ENCODE results near the gene HMCN2. TPM values are rescaled to one million over a fixed set of nuclear protein-coding genes. Genes with fewer than 3 reads are reported as not detected.

The HMCN2 gene
- total RNA-seq, 1 donor from 2014 or later, result 5.8 TPM

- Mint-ChIP-seq H3K27ac (no peak overlapping the region), H3K4me1 (peaks cover 37% of the 10 kb centered on the region), H3K27me3 (ENCODE audit: low read depth) (no peaks in the 10 kb centered on the region), H3K36me3 (peaks cover 3% of the 10 kb centered on the region), H3K9me3 (no peaks in the 10 kb centered on the region), H3K4me3 (no peak overlapping the region)
- no peak for DNase-seq (ENCODE audit: low spot score in 2 of 2, unreplicated experiment in 2 of 2)
- TF ChIP-seq CTCF (IDR thresholded peaks at IDR 0.05; ENCODE audit: unreplicated experiment), result no peak
Observed at GRCh38 chr9:130454812-130455325, 189.3 kb downstream of the HMCN2 start.

GRCh38 chr9:130458027-130458803 is 192.7 kb downstream of the HMCN2 start:
- Mint-ChIP-seq H3K27ac (no peak overlapping the region), H3K9me3 (no peaks in the 10 kb centered on the region), H3K4me1 (peaks cover 7% of the 10 kb centered on the region), H3K4me3 (no peak overlapping the region), H3K27me3 (ENCODE audit: low read depth) (peaks cover 6% of the 10 kb centered on the region), H3K36me3 (peaks cover 3% of the 10 kb centered on the region)
- DNase-seq (ENCODE audit: low spot score in 2 of 2, unreplicated experiment in 2 of 2), result no peak
- TF ChIP-seq CTCF (IDR thresholded peaks at IDR 0.05; ENCODE audit: unreplicated experiment), result no peak

GRCh38 chr9:130458804-130459067 is 193.2 kb downstream of the HMCN2 start:
- Mint-ChIP-seq H3K27ac (no peak overlapping the region), H3K4me1 (peaks cover 1% of the 10 kb centered on the region), H3K36me3 (peaks cover 3% of the 10 kb centered on the region), H3K27me3 (ENCODE audit: low read depth) (peaks cover 6% of the 10 kb centered on the region), H3K4me3 (no peak overlapping the region), H3K9me3 (no peaks in the 10 kb centered on the region)
- DNase-seq (ENCODE audit: low spot score in 2 of 2, unreplicated experiment in 2 of 2), result no peak
- TF ChIP-seq CTCF (IDR thresholded peaks at IDR 0.05; ENCODE audit: unreplicated experiment), result no peak

GRCh38 chr9:130459151-130459550 is 193.6 kb downstream of the HMCN2 start:
- TF ChIP-seq CTCF (IDR thresholded peaks at IDR 0.05; ENCODE audit: unreplicated experiment), result no peak
- H3K27me3 Mint-ChIP-seq (ENCODE audit: low read depth), result peaks cover 6% of the 10 kb centered on the region
- no peaks in the 10 kb centered on the region for H3K4me1 Mint-ChIP-seq
- DNase-seq (ENCODE audit: low spot score in 2 of 2, unreplicated experiment in 2 of 2), result no peak
- no peak overlapping the region for H3K4me3 Mint-ChIP-seq
- no peaks in the 10 kb centered on the region for H3K9me3 Mint-ChIP-seq
- H3K36me3 Mint-ChIP-seq, result peaks cover 3% of the 10 kb centered on the region
- H3K27ac Mint-ChIP-seq, result no peak overlapping the region

GRCh38 chr9:130459941-130460669 is 194.5 kb downstream of the HMCN2 start:
- Mint-ChIP-seq H3K4me3 (no peak overlapping the region), H3K27ac (no peak overlapping the region), H3K36me3 (peaks cover 3% of the 10 kb centered on the region), H3K27me3 (ENCODE audit: low read depth) (peaks cover 6% of the 10 kb centered on the region), H3K4me1 (no peaks in the 10 kb centered on the region), H3K9me3 (no peaks in the 10 kb centered on the region)
- TF ChIP-seq CTCF (IDR thresholded peaks at IDR 0.05; ENCODE audit: unreplicated experiment), result no peak
- no peak for DNase-seq (ENCODE audit: low spot score in 2 of 2, unreplicated experiment in 2 of 2)

Data from mesothelial cell of epicardium (in vitro differentiated cells).